A549 treated with RU486 at 1 μM for 4 hours (cell line): ENCODE measurements around the gene PLEKHA4. TPM values are rescaled to one million over a fixed set of nuclear protein-coding genes. Genes with fewer than 3 reads are reported as not detected.

ENCODE experiments used
- total RNA-seq: library from RNA; stranded (reverse); fragments of 200-300 nt; extraction: Qiagen RNA extraction; gene quantifications from 5 replicates; pipeline ENCODE4 v1.2.3, GENCODE V29; 2022; ENCODE audit warnings: low read depth

PLEKHA4 gene
- 1.5 to 3.0 TPM (median 2.4 TPM) in 5 replicates for total RNA-seq

DNA sequence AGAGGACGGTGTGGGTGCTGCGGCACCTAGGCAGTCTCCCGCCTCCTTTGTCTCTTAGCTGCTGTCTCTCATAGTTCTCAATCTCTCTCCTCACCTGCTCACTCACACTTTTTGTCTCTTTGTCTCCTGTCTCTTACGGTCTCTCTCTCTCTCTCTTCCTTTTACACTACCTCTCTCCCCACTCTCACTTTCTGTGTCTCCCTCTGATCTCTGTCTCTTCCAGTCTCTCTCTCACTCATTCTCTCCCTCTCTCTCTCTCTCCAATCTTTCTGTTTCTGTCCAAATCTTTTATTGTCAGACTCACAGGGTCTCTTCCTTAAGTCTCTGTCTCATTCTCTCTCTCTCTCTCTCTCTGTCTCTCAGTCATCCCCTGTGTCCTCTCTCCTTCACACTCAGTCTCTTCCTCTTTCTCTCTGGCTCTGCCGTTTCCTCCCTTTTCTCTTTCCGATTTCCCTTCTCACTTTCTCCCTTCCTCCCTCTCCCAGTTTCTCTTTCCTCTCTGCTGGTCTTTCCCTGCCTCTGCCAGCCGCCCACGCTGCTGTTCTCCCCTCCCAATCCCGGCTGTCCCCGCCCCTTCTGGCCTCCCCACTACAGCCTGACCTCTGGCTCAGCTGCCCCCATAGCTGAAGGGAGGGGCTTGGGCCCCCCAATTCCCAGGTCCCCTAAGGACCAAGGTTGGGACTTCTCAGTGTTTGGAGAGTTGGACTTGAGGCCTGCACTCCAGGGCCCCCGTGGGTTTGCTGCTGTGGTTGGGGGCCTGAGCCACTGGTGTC lies at the start of gene PLEKHA4:
Gene PLEKHA4, minus strand, starts transcription at position 504 of the 773 bp plus-strand sequence. CDS start 997 bp downstream, outside the sequence.

DNA sequence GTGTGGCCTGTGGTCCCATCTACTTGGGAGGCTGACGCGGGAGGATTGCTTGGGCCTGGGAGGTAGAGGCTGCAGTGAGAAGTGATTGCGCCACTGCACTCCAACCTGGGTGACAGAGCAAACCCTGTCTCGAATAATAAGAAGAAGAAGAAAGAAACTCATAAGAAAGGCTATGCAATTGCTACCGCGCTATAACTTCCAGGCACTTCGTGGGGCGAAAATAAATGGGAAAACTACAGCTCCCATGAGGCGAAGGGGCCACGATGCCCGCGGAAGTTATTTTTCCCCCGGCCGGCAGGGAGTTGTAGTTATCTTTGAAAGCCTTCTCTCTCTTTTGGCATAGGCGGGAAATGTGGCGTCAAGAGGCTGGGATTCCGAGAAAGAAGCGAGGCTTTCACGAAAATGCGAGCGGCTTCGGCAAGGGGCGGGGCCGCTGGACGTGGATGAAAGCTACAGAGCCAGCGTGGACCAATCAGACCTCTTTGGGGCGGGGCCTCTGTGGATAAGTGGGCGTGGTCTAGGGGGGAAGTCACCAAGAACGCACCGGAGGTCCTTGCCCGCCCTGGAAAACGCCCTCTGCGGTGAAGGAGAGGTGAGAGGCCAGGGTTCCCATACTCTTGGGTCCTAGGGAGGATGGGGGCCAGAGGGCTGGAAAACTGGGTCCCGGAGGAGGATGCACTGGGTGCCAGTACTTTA lies 31.5 kb upstream of the PLEKHA4 start, which contains the start of gene NUCB1:
Gene NUCB1, plus strand, starts transcription at position 532 of the 696 bp plus-strand sequence. CDS start 485 bp downstream, outside the sequence.

DNA sequence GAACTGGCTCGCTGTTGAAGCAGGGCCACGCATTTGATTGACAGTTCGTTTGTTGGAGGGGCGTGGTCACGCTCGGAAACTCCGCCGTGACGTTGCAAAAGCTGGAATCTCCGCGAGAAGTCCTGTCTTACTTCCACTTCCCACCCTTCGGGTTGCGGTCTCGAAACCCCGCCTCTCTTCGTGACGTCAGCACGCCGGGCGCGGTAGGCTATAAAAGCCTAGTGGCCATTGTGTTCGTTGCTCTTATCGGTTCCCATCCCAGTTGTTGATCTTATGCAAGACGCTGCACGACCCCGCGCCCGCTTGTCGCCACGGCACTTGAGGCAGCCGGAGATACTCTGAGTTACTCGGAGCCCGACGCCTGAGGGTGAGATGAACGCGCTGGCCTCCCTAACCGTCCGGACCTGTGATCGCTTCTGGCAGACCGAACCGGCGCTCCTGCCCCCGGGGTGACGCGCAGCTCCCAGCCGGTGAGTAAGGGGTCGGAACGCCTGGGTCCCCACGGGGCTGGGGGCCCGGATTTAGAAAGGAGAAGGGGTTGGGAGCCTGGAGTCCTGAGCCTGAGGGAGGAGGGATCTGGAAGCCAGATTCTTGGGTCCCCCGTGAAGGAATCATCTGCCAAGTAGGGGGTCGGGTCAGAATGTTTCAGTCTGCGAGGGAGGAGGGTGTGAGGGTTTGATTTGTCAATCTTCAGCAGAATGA lies 3.9 kb upstream of the PLEKHA4 start, which contains the start of gene PPP1R15A:
Gene PPP1R15A, plus strand, starts transcription at position 240 of the 702 bp plus-strand sequence. CDS start 813 bp downstream, outside the sequence.

DNA sequence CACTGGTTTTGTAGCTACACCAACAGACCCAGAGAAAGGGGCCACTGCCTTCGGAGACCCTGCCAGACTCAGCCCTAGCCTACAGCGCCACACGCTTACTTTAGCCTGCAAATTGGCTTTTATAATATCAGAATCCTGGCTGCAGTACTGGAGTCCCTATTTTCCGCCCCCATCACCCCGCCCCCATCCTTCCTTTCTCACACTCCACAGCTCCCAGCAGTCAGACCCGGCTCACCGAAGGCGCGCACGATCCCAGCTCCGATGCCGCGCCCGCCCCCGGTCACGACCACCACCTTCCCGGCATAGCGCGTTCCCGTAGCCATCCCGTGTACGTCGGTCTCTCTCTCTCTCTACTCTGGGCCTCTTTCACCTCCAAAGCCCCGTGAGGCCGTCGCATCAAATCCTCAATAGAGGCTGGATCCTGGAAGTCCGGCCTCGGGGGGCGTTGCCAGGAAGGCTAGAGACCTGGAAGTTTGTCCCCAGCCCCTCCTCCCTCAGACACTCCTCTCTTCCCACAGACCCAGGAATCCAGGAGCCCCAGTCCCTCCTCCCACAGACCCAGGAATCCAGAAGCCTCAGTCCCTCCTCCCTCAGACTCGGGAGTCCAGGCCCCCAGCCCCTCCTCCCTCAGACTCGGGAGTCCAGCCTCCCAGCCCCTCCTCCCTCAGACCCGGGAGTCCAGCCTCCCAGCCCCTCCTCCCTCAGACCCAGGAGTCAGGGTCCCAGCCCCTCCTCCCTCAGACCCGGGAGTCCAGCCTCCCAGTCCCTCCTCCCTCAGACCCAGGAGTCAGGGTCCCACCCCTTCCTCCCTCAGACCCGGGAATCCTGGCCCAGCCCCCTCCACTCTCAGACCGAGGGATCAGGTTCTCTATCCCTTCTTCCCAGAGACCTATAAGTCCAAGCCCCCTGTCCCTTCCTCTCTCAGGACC lies 32.1 kb downstream of the PLEKHA4 start, which contains the start of gene HSD17B14:
Gene HSD17B14, minus strand, starts transcription at position 403 of the 929 bp plus-strand sequence. Its CDS starts 80 bp downstream, at position 323.

Other genes starting within 250 kb of the PLEKHA4 start
- 3,160 to 3,604 TPM (median 3,243 TPM) in 5 replicates for gene RPL18, start 249.4 kb downstream of the PLEKHA4 start, total RNA-seq
- gene SPHK2, start 249.1 kb downstream of the PLEKHA4 start, total RNA-seq = 9.4 to 16.7 TPM (median 15.5 TPM) in 5 replicates
- 2.0 to 3.3 TPM (median 2.7 TPM) in 5 replicates for gene DBP, start 231.2 kb downstream of the PLEKHA4 start, total RNA-seq
- 9.7 to 13.2 TPM (median 10.6 TPM) in 5 replicates for gene CA11, start 222.4 kb downstream of the PLEKHA4 start, total RNA-seq
- 0.19 to 0.30 TPM (median 0.23 TPM) in 5 replicates for gene NTN5, start 195.6 kb downstream of the PLEKHA4 start, total RNA-seq
- not detected in 5 replicates for gene FUT2, start 172.6 kb downstream of the PLEKHA4 start, total RNA-seq
- gene MAMSTR, start 148.9 kb downstream of the PLEKHA4 start, total RNA-seq = 0.26 to 0.72 TPM (median 0.41 TPM) in 5 replicates
- 0.29 to 0.75 TPM (median 0.46 TPM) in 5 replicates for gene RASIP1, start 128.0 kb downstream of the PLEKHA4 start, total RNA-seq
- gene IZUMO1, start 121.7 kb downstream of the PLEKHA4 start, total RNA-seq = not detected in 5 replicates
- 0.06 to 0.13 TPM (median 0.07 TPM) in 5 replicates for gene FUT1, start 116.0 kb downstream of the PLEKHA4 start, total RNA-seq
- not detected in 5 replicates for gene FGF21, start 113.1 kb downstream of the PLEKHA4 start, total RNA-seq
- 47.2 to 60.5 TPM (median 56.7 TPM) in 5 replicates for gene BCAT2, start 57.6 kb downstream of the PLEKHA4 start, total RNA-seq
- 13.4 to 17.0 TPM (median 14.8 TPM) in 5 replicates for gene HSD17B14, start 32.1 kb downstream of the PLEKHA4 start, total RNA-seq
- gene PPP1R15A, start 3.8 kb upstream of the PLEKHA4 start, total RNA-seq = 98.8 to 159 TPM (median 116 TPM) in 5 replicates
- gene TULP2, start 30.1 kb upstream of the PLEKHA4 start, total RNA-seq = not detected in 5 replicates
- 180 to 229 TPM (median 200 TPM) in 5 replicates for gene NUCB1, start 31.7 kb upstream of the PLEKHA4 start, total RNA-seq
- gene DHDH, start 65.1 kb upstream of the PLEKHA4 start, total RNA-seq = 1.1 to 2.1 TPM (median 1.5 TPM) in 5 replicates
- 272 to 404 TPM (median 350 TPM) in 5 replicates for gene BAX, start 86.3 kb upstream of the PLEKHA4 start, total RNA-seq
- 18,656 to 25,483 TPM (median 19,849 TPM) in 5 replicates for gene FTL, start 96.7 kb upstream of the PLEKHA4 start, total RNA-seq
- 16.4 to 21.4 TPM (median 17.5 TPM) in 5 replicates for gene GYS1, start 124.7 kb upstream of the PLEKHA4 start, total RNA-seq
- gene RUVBL2, start 125.3 kb upstream of the PLEKHA4 start, total RNA-seq = 230 to 241 TPM (median 232 TPM) in 5 replicates
- gene LHB, start 148.5 kb upstream of the PLEKHA4 start, total RNA-seq = not detected in 5 replicates
- 0.38 TPM in 1 of 5 replicates, not detected in the others for gene CGB3, start 155.7 kb upstream of the PLEKHA4 start, total RNA-seq
- 0.54 to 0.67 TPM in 2 of 5 replicates, not detected in the others for gene CGB2, start 163.3 kb upstream of the PLEKHA4 start, total RNA-seq
- gene CGB1, start 168.3 kb upstream of the PLEKHA4 start, total RNA-seq = not detected in 5 replicates
- gene CGB5, start 175.2 kb upstream of the PLEKHA4 start, total RNA-seq = 0.90 to 1.4 TPM (median 1.1 TPM) in 5 replicates
- gene CGB8, start 180.5 kb upstream of the PLEKHA4 start, total RNA-seq = 3.3 to 5.1 TPM (median 4.0 TPM) in 5 replicates
- gene CGB7, start 189.1 kb upstream of the PLEKHA4 start, total RNA-seq = 0.16 to 0.82 TPM (median 0.61 TPM) in 5 replicates
- gene NTF4, start 196.2 kb upstream of the PLEKHA4 start, total RNA-seq = 0.17 to 0.65 TPM (median 0.29 TPM) in 5 replicates
- not detected in 5 replicates for gene KCNA7, start 204.1 kb upstream of the PLEKHA4 start, total RNA-seq
- gene SNRNP70, start 216.8 kb upstream of the PLEKHA4 start, total RNA-seq = 293 to 368 TPM (median 338 TPM) in 5 replicates
- 3.7 to 7.7 TPM (median 5.3 TPM) in 5 replicates for gene LIN7B, start 245.8 kb upstream of the PLEKHA4 start, total RNA-seq